ENCODE measurements around the gene VAMP5.
"Not testable (repeated sequence)": the region's sequence is repeated elsewhere in the genome, so short reads cannot be mapped to it uniquely, and the experiment has no call there.

The VAMP5 gene

GRCh38 chr2:85601771-85602475 is 17.7 kb downstream of the VAMP5 start:
- FAIRE-seq (no peak), DNase-seq (ENCODE audit: insufficient read length, low spot score) (no peak)
- TF ChIP-seq CTCF (IDR thresholded peaks at IDR 0.05; ENCODE audit: insufficient read depth, missing control alignments): no peak

DNA sequence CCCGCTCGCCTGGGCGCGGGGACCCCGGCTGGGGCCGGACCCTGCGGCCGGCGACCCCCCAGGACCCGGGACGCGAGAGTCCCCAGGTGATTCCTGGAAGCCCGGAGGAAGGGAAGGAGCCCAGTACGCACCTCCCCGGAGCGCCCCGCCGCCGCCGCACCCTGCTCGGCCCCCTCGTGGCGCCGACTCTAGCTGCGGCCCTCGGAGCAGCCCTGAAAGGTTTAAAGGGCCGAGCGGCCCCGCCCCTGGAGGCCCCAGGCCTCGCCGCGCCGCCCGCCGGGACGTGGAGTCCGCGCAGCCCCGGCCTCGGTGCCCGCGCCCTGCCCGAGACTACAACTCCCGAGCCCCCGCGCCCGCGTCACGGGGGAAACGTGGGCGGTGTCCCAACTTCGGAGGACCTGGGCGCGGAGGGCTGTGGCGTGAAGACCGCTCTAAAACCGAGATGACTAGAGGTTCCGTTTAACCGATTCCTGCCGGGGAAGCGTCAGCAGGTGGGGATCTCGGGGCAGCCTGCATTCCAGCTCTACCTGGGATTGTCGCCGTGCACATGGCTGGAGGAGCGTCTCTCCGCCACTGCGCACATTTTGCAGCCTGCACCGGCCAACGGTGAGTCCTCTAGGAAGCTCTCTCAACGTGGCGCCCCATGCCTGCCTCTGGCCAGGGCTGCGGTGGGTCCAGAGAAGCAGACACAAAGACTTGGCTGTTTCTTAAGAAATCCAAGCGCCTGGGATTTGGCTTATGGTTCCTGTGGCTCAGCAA is 18.4 kb downstream of the VAMP5 start, which contains the start of gene TMEM150A:
Gene TMEM150A, minus strand, starts transcription at position 223 of the 759 bp plus-strand sequence. CDS start 750 bp downstream, outside the sequence.
- DNase-seq (ENCODE audit: insufficient read length, low spot score) (peak; percentile 88), FAIRE-seq (no peak)
- TF ChIP-seq CTCF (IDR thresholded peaks at IDR 0.05; ENCODE audit: insufficient read depth, missing control alignments): peak; percentile 15

DNA sequence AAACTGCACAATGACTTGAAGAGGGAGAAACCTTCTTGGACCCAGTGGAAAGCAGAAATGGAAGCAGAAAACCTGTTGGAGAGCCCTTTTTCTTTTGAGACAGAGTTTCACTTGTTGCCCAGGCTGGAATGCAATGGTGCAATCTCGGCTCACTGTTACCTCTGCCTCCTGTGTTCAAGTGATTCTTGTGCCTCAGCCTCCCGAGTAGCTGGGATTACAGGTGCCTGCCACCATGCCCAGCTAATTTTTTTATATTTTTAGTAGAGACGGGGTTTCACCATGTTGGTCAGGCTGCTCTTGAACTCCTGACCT is 19.9 kb downstream of the VAMP5 start:
- not testable (repeated sequence) for DNase-seq (ENCODE audit: insufficient read length, low spot score); FAIRE-seq

- FAIRE-seq (no peak), DNase-seq (ENCODE audit: insufficient read length, low spot score) (no peak)
- TF ChIP-seq CTCF (IDR thresholded peaks at IDR 0.05; ENCODE audit: insufficient read depth, missing control alignments): no peak
These were observed 20.5 kb downstream of the VAMP5 start for GRCh38 chr2:85604568-85605339.

DNA sequence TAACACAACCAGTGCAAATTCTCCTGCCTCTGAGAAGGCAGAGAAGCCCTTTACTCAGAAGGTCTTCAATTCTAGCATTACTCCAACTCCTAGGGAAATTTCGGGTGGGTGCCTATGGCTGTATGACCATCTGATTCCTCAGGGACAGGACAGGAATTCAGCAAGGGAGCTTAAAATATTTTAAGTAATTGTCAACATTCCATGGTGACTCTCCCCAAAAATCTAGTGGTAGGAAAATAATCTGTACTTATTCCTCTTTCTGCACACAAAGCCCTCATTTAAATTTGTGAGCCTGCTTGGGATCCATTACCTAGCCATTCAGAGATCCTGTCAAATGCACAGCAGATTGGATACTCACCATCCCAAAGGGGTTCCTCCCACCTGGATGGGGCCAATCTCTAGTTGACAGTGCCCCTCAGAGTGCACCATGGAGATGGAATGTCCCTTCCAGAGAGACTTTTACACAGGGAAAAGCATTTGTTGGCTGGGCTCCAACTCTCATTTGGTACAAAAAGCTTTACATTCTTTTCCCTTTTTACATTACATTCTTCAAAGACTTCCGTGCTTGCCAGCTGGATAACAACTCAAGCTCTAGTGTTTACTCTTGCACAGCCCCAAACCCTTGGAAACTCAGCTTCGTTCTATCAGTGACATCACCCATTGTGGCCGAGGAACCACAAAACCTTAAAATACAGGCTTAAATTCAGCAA is 21.3 kb downstream of the VAMP5 start:
- FAIRE-seq (no peak), DNase-seq (ENCODE audit: insufficient read length, low spot score) (no peak)
- TF ChIP-seq CTCF (IDR thresholded peaks at IDR 0.05; ENCODE audit: insufficient read depth, missing control alignments): no peak

- no peak for DNase-seq (ENCODE audit: insufficient read length, low spot score)
- FAIRE-seq: no peak
- no peak for TF ChIP-seq CTCF (IDR thresholded peaks at IDR 0.05; ENCODE audit: insufficient read depth, missing control alignments)
These were observed 21.9 kb downstream of the VAMP5 start for GRCh38 chr2:85606116-85606455.

Data from D721Med (cell line).